Measurements from ENCODE around the gene CDX2. TPM values are rescaled to one million over a fixed set of nuclear protein-coding genes. Genes with fewer than 3 reads are reported as not detected.
"Not testable (repeated sequence)": the region's sequence is repeated elsewhere in the genome, so short reads cannot be mapped to it uniquely, and the experiment has no call there.

The CDX2 gene
- total RNA-seq = not detected
- long read RNA-seq = 0 reads

GRCh38 chr13:27969082-27969865, at the start of gene CDX2:
TSS of gene CDX2 (minus strand) at chr13:27969315. CDS start at chr13:27969006, 309 bp downstream.
- DNase-seq = no peak
- intact Hi-C loops (cut with micrococcal nuclease) = no loop called here
- no peak for ATAC-seq

- DNase-seq (no peak), ATAC-seq (no peak)
- intact Hi-C loops (cut with micrococcal nuclease) = no loop called here
Measured at GRCh38 chr13:28014301-28014700, 45.2 kb upstream of the CDX2 start.

- DNase-seq (no peak), ATAC-seq (no peak)
- intact Hi-C loops (cut with micrococcal nuclease) = no loop called here
Measured at GRCh38 chr13:28013482-28013881, 44.4 kb upstream of the CDX2 start.

DNA sequence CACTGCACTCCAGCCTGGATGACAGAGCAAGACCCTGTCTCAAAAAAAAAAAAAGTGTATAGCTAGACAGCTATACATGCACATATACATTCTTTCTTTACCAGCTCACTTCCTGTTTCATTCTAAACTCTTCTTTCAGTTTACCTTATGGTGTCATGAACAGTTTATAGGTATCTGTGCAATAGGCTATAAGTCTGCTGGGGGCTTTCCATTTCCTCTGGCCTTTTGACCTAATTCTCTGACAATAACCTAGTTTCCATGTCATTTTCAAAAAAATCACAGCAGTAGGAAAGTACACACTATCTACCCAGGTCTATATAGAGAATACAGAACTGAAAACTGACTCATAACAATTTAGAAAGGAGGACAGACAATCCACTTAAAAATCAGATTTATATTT, 43.8 kb upstream of the CDX2 start:
- DNase-seq = no peak
- intact Hi-C loops (cut with micrococcal nuclease) = no loop called here
- no peak for ATAC-seq

- intact Hi-C loops (cut with micrococcal nuclease) = no loop called here
- ATAC-seq = no peak
- DNase-seq = no peak
Measured at GRCh38 chr13:28012383-28012782, 43.3 kb upstream of the CDX2 start.

DNA sequence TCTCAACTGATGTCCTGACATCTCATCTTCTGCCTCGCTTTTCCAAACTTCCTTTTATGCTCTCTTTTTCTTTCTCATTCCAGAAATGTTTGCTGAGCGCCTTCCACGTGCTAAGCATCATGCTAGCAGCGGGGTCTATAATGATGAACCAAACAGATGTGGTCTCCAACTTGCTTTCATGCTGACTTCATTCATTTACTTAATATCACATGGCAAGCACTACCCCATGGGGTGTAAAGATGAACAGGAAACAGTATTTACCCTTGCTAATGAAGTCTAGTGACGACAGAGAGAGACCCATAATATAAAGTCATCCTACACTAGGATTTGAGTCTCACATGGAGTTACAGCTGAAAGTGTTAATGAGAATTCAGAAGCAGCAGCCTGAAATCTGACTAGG, 40.9 kb upstream of the CDX2 start:
- intact Hi-C loops (cut with micrococcal nuclease) = no loop called here
- DNase-seq (no peak), ATAC-seq (no peak)

DNA sequence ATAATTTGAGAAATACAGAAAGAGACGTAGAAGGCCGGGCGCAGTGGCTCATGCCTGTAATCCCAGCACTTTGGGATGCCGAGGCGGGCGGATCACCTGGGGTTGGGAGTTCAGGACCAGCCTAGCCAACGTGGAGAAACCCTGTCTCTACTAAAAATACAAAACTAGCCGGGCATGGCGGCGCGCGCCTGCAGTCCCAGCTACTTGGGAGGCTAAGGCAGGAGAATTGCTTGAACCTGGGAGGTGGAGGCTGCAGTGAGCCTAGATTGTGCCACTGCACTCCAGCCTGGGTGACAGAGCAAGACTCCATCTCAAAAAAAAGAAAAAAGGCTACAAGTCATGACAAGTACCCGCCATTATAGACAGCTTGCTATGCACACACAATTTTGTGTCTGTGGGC, 35.9 kb upstream of the CDX2 start:
- DNase-seq; ATAC-seq; intact Hi-C loops (cut with micrococcal nuclease): not testable (repeated sequence)

DNA sequence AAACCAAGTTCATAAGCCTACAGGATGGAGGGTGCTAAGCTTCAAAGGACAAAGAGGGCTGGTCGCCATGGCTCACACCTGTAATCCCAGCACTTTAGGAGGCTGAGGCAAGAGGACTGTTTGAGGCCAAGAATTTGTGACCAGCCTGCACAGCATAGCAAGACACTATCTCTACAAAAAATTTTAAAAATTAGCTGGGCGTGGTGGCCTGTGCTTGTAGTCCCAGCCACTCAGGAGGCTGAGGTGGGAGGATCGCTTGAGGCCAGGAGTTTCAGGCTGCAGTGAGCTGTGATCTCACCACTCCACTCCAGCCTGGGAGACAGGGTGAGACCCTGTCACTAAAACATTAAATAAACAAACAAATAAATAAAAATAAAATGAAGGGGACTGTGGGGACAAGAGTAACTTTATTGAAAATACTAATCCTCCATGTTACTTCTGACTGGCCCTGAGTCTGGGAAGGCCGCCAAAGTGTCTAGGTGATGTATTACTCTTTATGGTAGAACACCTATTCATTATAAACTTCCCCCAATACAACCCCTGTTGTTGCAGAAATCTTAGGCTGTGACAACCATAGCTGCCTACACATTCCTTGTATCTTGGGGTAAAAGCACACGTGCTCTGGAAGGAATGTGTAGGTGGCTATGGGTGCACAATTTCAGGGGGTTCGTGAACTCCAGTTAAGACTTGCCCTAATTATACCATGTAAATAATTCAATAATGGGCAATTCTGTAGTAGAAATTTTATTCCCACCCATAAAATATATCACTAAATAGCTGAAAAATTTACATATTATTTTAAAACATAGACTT, 34.0 kb upstream of the CDX2 start:
- no peak for ATAC-seq
- DNase-seq = no peak
- intact Hi-C loops (cut with micrococcal nuclease) = no loop called here

DNA sequence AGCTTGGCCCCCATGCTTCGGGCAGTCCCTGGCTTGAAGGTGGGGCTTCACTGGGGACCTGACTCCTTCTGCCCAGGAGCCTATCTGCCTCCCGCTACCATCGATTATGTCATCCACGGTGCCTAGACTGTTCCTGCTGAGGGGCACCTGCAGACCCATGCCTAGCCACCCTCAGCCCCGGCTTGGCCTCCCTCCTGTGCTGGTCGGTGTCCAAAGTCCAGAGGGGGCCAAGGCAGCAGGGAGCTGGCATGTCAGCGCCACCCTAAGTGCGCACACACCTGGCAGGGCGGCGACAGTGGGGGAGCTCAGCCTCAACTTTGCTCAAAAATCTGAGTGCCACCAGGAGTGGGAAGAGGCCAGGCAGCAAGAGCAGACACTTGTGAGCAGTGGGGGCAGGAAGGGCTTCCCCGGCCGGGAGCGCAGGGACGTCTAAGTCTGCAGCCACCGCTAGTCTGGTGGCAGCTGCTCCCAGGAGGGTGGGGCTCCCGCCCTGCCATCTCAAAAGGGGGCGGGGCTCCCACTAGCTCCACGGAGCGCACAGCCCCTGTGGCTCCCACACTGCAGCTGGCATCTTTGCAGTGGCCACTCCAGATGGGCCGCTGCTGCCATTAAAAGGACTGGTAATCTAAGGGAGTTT, 32.8 kb upstream of the CDX2 start:
- ATAC-seq (no peak), DNase-seq (no peak)

GRCh38 chr13:28001049-28001448, 31.9 kb upstream of the CDX2 start:
- ATAC-seq (no peak), DNase-seq (no peak)
- intact Hi-C loops (cut with micrococcal nuclease) = no loop called here

More for the DNA sequence above, 32.8 kb upstream of the CDX2 start:
- intact Hi-C loops (cut with micrococcal nuclease) = no loop called here

- DNase-seq (no peak), ATAC-seq (no peak)
- intact Hi-C loops (cut with micrococcal nuclease) = no loop called here
Measured at GRCh38 chr13:28000567-28000966, 31.5 kb upstream of the CDX2 start.

GRCh38 chr13:27997904-27998522, 28.9 kb upstream of the CDX2 start:
- intact Hi-C loops (cut with micrococcal nuclease) = no loop called here
- ATAC-seq (peak; percentile 90), DNase-seq (peak; percentile 52)

DNA sequence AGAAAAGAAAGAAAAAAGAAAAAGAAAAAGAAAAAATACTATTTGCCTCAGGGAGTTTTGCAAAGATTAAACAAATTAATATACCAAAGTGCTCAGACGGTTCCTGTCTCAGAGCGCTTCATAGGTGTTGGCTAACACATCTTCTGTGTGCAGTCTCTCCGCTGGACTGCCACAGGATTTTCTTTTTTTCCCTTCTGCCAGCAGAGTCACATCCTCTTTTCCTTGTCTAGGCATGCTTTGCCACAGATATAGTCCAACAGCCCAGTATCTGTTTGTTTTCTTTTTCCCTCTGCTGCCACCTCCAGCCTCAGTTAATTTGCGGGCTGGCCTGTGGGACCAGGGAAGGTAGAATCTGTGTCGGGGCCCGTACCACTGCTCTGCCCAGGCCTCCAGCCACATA, 22.8 kb upstream of the CDX2 start:
- DNase-seq (no peak), ATAC-seq (no peak)
- intact Hi-C loops (cut with micrococcal nuclease) = no loop called here

- intact Hi-C loops (cut with micrococcal nuclease) = loop anchor here (10.0 kb wide), 1 partner anchor 144 kb away; no protein-coding TSS in a partner anchor
- DNase-seq = no peak
- no peak for ATAC-seq
Measured at GRCh38 chr13:27988520-27988919, 19.4 kb upstream of the CDX2 start, which contains the start of gene URAD. TSS of gene URAD (minus strand) at chr13:27988693. CDS start at chr13:27988637, 56 bp downstream.

- DNase-seq (no peak), ATAC-seq (no peak)
- intact Hi-C loops (cut with micrococcal nuclease) = loop anchor here (10.0 kb wide), 1 partner anchor 141 kb away; no protein-coding TSS in a partner anchor
Measured at GRCh38 chr13:27985600-27985999, 16.5 kb upstream of the CDX2 start.

- ATAC-seq = no peak
- no peak for DNase-seq
- intact Hi-C loops (cut with micrococcal nuclease) = loop anchor here (5.0 to 10.0 kb wide), 2 partner anchors 138 to 620 kb away; no protein-coding TSS in a partner anchor
Measured at GRCh38 chr13:27982361-27982760, 13.2 kb upstream of the CDX2 start.

DNA sequence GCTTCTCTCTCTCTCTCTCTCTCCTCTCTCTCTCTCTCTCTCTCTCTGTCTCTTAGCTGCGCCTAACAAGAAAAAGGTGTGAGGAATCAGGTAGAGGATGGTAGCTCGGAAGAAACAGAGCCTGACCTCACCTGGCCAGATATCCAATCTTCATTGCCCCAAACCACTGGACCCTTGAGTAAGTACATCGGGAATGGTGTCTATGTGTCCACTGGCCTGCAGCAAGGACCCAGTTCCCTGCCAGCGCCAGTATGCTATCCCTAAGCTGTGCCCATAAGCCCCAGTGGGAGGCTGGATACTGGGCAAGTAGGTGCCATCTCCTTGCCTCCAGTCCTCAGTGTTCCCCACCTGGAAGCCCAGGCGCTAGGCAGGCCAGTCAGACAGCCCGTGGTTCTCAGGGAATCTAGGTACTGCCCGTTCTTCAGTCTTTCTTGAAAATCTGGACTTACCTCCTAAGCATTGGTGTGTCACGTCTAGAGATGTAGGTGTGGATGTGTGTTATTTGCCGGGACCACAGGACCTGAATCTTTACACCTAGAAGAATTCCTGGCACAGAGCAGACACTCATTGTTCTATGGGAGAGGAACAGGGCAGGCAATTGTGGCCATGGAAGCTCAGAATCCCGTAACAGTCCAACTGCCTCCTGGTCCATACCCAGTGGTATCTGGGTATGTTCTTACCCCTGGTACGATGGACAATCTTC, 12.0 kb upstream of the CDX2 start:
- ATAC-seq (no peak), DNase-seq (no peak)
- intact Hi-C loops (cut with micrococcal nuclease) = loop anchor here (5.0 to 10.0 kb wide), 2 partner anchors 136 to 619 kb away; no protein-coding TSS in a partner anchor

- DNase-seq (no peak), ATAC-seq (no peak)
- intact Hi-C loops (cut with micrococcal nuclease) = loop anchor here (5.0 to 10.0 kb wide), 2 partner anchors 136 to 618 kb away; no protein-coding TSS in a partner anchor
Measured at GRCh38 chr13:27980280-27980998, 11.3 kb upstream of the CDX2 start.
